ENCODE data around the gene STEAP1.
"Not testable (repeated sequence)": the region's sequence is repeated elsewhere in the genome, so short reads cannot be mapped to it uniquely, and the experiment has no call there.

- not testable (repeated sequence) for TF ChIP-seq CTCF (IDR thresholded peaks at IDR 0.05); POLR2AphosphoS5 (IDR thresholded peaks at IDR 0.05; ENCODE audit: low read depth, low read length); REST (IDR thresholded peaks at IDR 0.05; ENCODE audit: insufficient read depth in 1 of 2, low read depth in 2 of 2, low read length in 1 of 2)
Measured at GRCh38 chr7:90157761-90158350, 3.6 kb downstream of the STEAP1 start.

Measured in Panc1 (cell line).